HG02678 (cell line): Measurements from ENCODE around the gene RNF138.
"Not testable (repeated sequence)": the region's sequence is repeated elsewhere in the genome, so short reads cannot be mapped to it uniquely, and the experiment has no call there.

Experiments used
- ATAC-seq: cut with Tn5 transposase; IDR thresholded peaks from one replicate; pipeline ENCODE4 v1.9.1; 2021; ENCODE audit warnings: mild to moderate bottlenecking, moderate library complexity; ENCODE audit not compliant: unreplicated experiment

RNF138 gene

GRCh38 chr18:32091724-32092421 is at the start of gene RNF138:
RNF138 (plus strand) TSS chr18:32091874; CDS start chr18:32092777, 903 bp downstream.
- peak; percentile 54 for ATAC-seq

DNA sequence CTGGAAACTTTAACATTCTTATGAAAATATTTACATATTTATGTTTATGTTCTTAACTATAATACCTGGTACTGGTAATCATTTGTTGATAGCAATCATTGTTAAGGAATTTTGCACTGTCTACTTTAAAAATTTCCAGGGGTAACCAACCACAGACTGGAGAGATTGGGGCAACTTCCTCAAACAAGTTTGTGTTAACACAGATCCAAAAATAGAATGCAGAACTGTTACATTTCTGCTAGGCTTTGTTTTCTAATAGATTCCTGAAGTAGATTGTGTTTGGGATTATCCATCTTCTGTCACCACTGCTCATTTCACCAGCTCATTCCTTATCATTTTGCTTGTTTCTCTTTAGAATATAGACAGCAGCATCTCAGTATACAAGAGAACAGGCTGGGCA is 49.3 kb upstream of the RNF138 start:
- no peak for ATAC-seq

DNA sequence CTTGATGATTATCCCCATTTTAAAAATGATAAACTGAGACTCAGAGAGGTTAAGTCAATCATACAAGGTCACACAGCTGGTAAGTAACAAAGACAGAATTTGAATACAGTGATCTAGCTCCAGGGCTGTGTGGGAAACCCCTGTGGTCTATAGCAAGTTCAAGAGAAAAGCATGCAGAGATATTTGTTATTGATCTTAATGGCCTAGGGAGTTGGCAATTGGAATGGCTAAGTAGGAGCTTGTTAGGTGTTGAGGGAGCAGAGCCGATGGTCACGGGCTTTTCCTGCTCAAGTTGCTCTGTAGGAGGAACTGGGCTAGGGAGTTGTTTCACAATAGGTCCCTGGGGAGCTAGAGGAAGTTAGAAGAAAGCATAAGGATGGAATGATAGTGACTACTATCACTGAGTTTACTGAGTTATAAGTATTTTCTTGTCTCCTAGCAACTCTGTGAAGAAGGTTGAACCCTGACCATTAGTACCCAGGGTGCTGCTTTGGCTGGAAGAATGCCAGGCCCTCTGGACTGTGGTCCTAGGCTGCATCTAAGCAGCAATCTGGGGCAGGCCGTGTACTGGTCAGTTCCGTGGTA is 43.1 kb upstream of the RNF138 start:
- peak; percentile 62 for ATAC-seq

GRCh38 chr18:32049393-32050171 is 42.1 kb upstream of the RNF138 start:
- peak; percentile 37 for ATAC-seq

GRCh38 chr18:32056613-32057358 is 34.9 kb upstream of the RNF138 start:
- ATAC-seq: no peak

DNA sequence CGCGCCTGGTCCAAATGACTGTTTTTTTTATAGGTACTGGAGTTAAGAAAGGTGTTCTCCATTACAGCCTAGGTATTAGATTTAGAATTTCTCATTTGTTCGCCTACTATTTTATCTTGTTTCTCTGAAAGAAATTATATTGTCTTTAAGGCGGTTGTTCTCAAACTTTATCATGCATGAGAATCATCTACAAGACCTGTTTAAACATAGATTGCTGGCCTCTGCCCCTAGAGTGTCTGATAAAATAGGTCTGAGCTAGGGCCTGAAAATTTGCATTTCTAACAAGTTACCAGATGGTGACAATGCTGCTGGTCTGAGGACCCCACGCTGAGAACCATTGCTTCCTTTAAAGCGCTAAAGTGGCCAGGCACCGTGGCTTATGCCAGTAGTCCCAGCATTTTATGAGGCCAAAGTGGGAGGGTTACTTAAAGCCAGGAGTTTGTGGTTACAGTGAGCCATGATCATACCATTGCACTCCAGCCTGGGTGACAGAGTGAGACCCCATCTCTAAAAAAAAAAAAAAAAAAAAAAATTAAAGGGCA is 34.0 kb upstream of the RNF138 start:
- no peak for ATAC-seq

GRCh38 chr18:32060026-32060425 is 31.6 kb upstream of the RNF138 start:
- no peak for ATAC-seq

DNA sequence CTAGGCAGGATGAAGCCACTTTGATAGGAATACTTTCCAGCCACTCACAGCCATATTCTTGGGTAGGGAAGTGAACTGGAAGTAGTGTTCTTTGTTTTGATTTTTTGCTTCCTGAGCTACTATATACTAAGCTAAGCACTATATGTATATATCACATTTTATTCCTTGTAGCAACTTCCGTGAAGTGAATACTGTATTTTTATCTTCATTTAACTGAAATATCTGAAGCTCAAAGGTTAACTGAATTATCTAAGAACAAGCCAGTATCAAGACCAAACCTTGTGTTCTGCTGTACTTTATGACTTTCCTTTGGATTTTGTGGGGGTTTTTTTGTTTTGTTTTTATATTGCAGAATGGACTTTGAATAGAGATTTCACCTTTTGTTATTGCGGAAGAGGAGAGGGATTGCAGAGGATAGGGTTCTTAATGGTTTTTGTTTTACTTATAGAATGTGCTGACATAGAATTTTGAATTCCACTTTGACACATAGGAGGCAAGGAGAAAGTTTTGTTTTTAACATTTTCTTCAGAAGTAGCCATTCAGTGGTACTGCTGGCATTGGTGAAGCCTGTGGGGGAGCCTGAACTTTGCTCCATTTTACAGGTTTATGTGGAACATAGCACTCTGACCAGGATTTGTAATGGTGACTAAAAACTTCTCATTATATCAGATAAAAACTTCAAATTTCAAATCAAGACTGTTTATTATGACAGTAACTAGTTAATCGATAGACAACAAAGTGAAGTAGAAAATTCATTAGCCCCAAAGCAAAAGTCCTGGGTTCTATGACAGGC is 24.1 kb upstream of the RNF138 start:
- no peak for ATAC-seq

GRCh38 chr18:32072321-32072720 is 19.4 kb upstream of the RNF138 start:
- ATAC-seq: peak; percentile 58

DNA sequence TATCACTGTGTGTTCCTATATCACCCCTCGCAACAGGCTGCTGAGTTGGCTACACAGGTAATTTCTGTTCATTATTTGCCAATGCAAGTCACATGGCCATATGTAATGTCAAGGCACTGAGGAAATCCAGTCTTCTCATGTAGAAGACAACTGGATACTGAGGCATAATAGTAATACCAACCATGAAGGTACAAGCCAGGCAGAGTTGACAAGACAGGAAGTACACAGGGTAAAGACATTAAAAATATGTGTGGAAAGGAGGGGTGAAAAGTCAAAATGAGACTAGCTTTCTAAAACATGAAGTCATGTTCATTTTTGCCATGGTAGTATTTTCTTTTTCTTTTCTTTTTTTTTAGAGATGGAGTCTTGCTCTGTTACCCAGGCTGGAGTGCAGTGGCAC is 17.5 kb upstream of the RNF138 start:
- no peak for ATAC-seq

DNA sequence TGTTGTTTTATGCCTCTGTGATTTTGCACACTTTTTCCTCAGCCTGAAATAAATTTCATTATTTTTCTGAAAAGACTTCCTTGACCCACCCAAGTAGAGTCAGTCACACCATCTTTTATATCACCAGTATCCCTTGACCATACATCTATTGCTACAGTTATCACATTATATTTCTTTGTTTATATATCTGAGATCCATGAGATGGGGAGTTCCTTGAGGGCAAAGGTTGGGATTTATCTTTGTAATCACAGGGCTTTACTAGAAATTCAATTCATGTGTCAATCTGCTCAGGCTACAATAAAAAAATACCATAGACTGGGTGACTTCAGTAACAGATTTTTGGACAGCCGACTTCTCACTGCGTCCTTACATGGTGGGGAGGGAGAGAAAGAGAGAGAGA is 12.8 kb upstream of the RNF138 start:
- ATAC-seq: no peak

- ATAC-seq: no peak
These were observed 9.8 kb upstream of the RNF138 start for GRCh38 chr18:32081881-32082280.

DNA sequence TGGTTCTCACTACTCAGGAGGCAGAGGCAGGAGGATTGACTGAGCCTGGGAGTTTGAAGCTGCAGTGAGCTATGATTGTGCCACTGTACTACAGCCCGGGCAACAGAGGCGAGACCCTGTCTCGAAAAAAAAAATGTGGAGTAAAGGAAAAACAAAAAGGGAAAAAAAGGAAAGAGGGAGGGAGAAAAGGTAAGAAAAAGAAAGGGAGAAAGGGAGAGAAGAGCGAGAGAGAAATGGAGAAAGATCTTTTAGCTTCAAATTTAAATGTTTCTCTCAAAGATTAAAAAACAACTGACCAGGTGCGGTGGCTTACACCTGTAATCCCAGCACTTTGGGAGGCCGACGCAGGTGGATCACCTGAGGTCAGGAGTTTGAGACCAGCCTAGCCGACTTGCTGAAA is 7.9 kb upstream of the RNF138 start:
- no peak for ATAC-seq

GRCh38 chr18:32086881-32087280 is 4.8 kb upstream of the RNF138 start:
- ATAC-seq: no peak

GRCh38 chr18:32090831-32091230 is 843 bp upstream of the RNF138 start:
- not testable (repeated sequence) for ATAC-seq

DNA sequence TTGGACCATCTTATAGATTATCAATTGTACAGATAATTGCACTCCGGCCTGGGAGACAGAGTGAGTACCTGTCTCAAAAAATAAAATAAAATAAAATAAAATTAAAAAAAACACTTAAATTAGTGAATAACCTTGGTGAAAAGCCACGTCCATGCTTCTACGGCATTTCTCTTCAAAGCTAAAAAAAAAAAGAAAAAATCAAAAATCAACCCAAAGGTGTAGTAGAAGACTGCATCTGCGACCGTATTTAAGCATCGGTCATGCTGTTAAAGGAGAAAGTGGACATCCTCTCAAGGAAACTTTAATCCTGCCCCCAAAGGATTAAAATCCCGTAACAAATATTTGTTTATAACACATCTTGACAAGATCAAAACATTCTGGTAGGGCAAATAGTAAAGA is 350 bp upstream of the RNF138 start:
- no peak for ATAC-seq

DNA sequence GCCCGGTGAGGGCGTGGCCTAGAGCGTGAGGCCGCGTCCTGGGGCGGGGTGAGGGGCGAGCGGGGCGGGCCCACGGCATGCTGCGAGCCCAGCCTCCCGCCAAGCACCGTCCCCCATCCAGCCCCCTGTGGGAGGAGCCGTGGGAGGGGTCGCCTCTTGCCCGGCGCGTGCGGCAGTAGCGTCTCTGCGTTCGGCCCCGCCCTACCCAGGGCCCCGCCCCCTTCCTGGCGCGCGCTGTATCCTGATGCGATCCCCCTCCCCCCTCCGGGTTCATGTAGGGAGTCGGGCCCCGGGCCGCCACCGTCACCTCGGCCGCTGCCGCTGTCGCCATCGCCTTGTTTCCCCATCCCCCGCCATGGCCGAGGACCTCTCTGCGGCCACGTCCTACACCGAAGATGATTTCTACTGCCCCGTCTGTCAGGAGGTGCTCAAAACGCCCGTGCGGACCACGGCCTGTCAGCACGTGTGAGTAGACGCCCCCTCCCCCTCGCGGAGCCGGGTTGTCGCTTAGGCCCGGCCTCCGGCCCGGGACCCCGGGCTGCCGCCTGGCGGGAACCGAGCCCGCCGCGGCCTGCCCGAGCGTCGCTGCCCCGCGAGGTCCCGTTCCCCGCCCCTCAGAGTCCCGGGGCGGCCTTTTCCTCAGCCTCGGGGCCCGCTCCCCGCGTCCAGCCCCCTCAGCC is 888 bp downstream of the RNF138 start:
- peak; percentile 79 for ATAC-seq

- peak; percentile 32 for ATAC-seq
These were observed 1.4 kb downstream of the RNF138 start for GRCh38 chr18:32093102-32093511.

GRCh38 chr18:32093523-32093922 is 1.8 kb downstream of the RNF138 start:
- no peak for ATAC-seq
